NCI-H1417 (cell line): ENCODE data around the gene CUL4A.
"Not testable (repeated sequence)": the region's sequence is repeated elsewhere in the genome, so short reads cannot be mapped to it uniquely, and the experiment has no call there.

Source experiments
- DNase-seq, 3 experiments: peaks; one replicate each; lab custom pipeline; 2025; lab: John Stamatoyannopoulos, UW

The CUL4A gene

GRCh38 chr13:113292021-113292862 is 82.8 kb downstream of the CUL4A start:
- peak; percentile 19 to 75 (median 55) for DNase-seq

GRCh38 chr13:113293686-113294085 is 84.3 kb downstream of the CUL4A start:
- DNase-seq: no peak

- DNase-seq: no peak
Measured at GRCh38 chr13:113295776-113296175, 86.4 kb downstream of the CUL4A start.

GRCh38 chr13:113296823-113297369 is 87.5 kb downstream of the CUL4A start, which contains the start of gene LAMP1:
Gene LAMP1 (plus strand): TSS chr13:113297239. CDS start chr13:113297435, 196 bp downstream.
- peak; percentile 99 to 100 (median 100) for DNase-seq

GRCh38 chr13:113297370-113298042 is 88.1 kb downstream of the CUL4A start:
- peak in 2 of 3 experiments; percentile 59 to 63 for DNase-seq

GRCh38 chr13:113298043-113298945 is 88.9 kb downstream of the CUL4A start:
- DNase-seq: peak in 1 of 3 experiments; percentile 30

GRCh38 chr13:113299951-113300350 is 90.5 kb downstream of the CUL4A start:
- no peak for DNase-seq

- no peak for DNase-seq
Measured at GRCh38 chr13:113302986-113303385, 93.6 kb downstream of the CUL4A start.

GRCh38 chr13:113304121-113304520 is 94.7 kb downstream of the CUL4A start:
- no peak for DNase-seq

- peak in 1 of 3 experiments; percentile 35 for DNase-seq
Measured at GRCh38 chr13:113305208-113305607, 95.8 kb downstream of the CUL4A start.

GRCh38 chr13:113307491-113307890 is 98.1 kb downstream of the CUL4A start:
- DNase-seq: no peak

GRCh38 chr13:113309473-113309872 is 100.1 kb downstream of the CUL4A start:
- no peak for DNase-seq

- not testable (repeated sequence) for DNase-seq
Measured at GRCh38 chr13:113314112-113314511, 104.7 kb downstream of the CUL4A start.

GRCh38 chr13:113314895-113315470 is 105.6 kb downstream of the CUL4A start:
- DNase-seq: not testable (repeated sequence)

GRCh38 chr13:113315992-113316391 is 106.6 kb downstream of the CUL4A start:
- no peak for DNase-seq
